ENCODE results near the gene DEFB132. TPM values are rescaled to one million over a fixed set of nuclear protein-coding genes. Genes with fewer than 3 reads are reported as not detected.

Gene DEFB132
- total RNA-seq, 1 donor from 2014 or later = not detected

- no peaks in the 10 kb centered on the region for H3K9me3 Mint-ChIP-seq
- H3K4me1 Mint-ChIP-seq = peaks cover 40% of the 10 kb centered on the region
- peaks cover 38% of the 10 kb centered on the region for H3K36me3 Mint-ChIP-seq (ENCODE audit: low read depth)
- H3K27me3 Mint-ChIP-seq = peaks cover 1% of the 10 kb centered on the region
- DNase-seq = peak; percentile 96
- intact Hi-C loops (cut with micrococcal nuclease) = loop anchor here (1.0 to 2.0 kb wide), 4 partner anchors 13 to 111 kb away; partner anchors contain the start of genes RBCK1 and SOX12
- H3K4me3 Mint-ChIP-seq = peak within 1 kb of the TSS; percentile 98
- peak within 1 kb of the TSS; percentile 100 for H3K27ac Mint-ChIP-seq
These were observed 39.8 kb downstream of the DEFB132 start, which contains the start of gene ZCCHC3 for GRCh38 chr20:297098-297924. ZCCHC3 (plus strand) TSS chr20:297570; CDS start chr20:297587, 17 bp downstream.

DNA sequence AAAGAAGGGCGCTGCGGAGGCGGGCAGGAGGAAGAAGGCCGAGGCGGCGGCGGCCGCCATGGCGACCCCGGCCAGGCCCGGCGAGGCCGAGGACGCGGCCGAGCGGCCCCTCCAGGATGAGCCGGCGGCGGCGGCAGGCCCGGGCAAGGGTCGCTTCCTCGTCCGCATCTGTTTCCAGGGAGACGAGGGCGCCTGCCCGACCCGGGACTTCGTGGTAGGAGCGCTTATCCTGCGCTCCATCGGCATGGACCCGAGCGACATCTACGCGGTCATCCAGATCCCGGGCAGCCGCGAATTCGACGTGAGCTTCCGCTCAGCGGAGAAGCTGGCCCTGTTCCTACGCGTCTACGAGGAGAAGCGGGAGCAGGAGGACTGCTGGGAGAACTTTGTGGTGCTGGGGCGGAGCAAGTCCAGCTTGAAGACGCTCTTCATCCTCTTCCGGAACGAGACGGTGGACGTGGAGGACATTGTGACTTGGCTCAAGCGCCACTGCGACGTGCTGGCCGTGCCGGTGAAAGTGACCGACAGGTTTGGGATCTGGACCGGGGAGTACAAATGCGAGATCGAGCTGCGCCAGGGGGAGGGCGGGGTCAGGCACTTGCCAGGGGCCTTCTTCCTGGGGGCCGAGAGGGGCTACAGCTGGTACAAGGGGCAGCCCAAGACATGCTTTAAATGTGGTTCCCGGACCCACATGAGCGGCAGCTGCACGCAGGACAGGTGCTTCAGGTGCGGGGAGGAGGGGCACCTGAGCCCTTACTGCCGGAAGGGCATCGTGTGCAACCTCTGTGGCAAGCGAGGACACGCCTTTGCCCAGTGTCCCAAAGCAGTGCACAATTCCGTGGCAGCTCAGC lies 40.6 kb downstream of the DEFB132 start:
- no peaks in the 10 kb centered on the region for H3K9me3 Mint-ChIP-seq
- peak overlapping the region; percentile 96 for H3K4me3 Mint-ChIP-seq
- DNase-seq = peak; percentile 83
- peaks cover 41% of the 10 kb centered on the region for H3K36me3 Mint-ChIP-seq (ENCODE audit: low read depth)
- H3K27ac Mint-ChIP-seq = peak overlapping the region; percentile 98
- intact Hi-C loops (cut with micrococcal nuclease) = loop anchor here (1.0 to 2.0 kb wide), 4 partner anchors 12 to 111 kb away; partner anchors contain the start of genes RBCK1 and SOX12
- peaks cover 1% of the 10 kb centered on the region for H3K27me3 Mint-ChIP-seq
- peaks cover 43% of the 10 kb centered on the region for H3K4me1 Mint-ChIP-seq

DNA sequence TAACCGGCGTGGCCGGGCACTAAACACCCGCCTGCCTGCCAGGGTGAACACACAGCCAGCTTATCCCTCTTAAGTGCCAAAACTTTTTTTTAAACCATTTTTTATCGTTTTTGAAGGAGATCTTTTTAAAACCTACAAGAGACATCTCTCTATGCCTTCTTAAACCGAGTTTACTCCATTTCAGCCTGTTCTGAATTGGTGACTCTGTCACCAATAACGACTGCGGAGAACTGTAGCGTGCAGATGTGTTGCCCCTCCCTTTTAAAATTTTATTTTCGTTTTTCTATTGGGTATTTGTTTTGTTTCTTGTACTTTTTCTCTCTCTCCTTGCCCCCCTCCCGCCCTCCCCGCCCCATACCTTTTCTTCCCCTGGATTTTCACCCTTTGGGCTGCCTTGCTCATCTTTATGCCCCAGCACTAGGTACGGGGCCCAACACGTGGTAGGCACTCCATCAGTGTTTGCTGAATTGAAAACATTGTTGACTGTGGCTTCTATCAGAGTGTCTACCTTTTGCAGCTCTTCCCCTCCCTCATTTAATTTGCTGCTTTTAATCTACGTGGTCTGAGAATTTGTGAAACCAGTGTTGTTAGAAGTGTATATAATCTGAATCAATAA lies 41.4 kb downstream of the DEFB132 start:
- intact Hi-C loops (cut with micrococcal nuclease) = no loop called here
- Mint-ChIP-seq H3K4me1 (peaks cover 43% of the 10 kb centered on the region), H3K27me3 (peaks cover 1% of the 10 kb centered on the region), H3K36me3 (ENCODE audit: low read depth) (peaks cover 41% of the 10 kb centered on the region), H3K4me3 (peak overlapping the region; percentile 96), H3K9me3 (no peaks in the 10 kb centered on the region), H3K27ac (peak overlapping the region; percentile 98)
- DNase-seq = no peak

GRCh38 chr20:300345-300990 lies 42.9 kb downstream of the DEFB132 start:
- intact Hi-C loops (cut with micrococcal nuclease) = no loop called here
- Mint-ChIP-seq H3K4me1 (peaks cover 42% of the 10 kb centered on the region), H3K27ac (no peak overlapping the region), H3K27me3 (peaks cover 1% of the 10 kb centered on the region), H3K9me3 (no peaks in the 10 kb centered on the region), H3K4me3 (peak overlapping the region; percentile 96), H3K36me3 (ENCODE audit: low read depth) (peaks cover 42% of the 10 kb centered on the region)
- no peak for DNase-seq

- intact Hi-C loops (cut with micrococcal nuclease) = loop anchor here (1.0 kb wide), 1 partner anchor 22 kb away; no protein-coding TSS in a partner anchor
- DNase-seq = no peak
- peak overlapping the region; percentile 26 for H3K4me3 Mint-ChIP-seq
- no peaks in the 10 kb centered on the region for H3K9me3 Mint-ChIP-seq
- H3K36me3 Mint-ChIP-seq (ENCODE audit: low read depth) = peaks cover 40% of the 10 kb centered on the region
- peaks cover 1% of the 10 kb centered on the region for H3K27me3 Mint-ChIP-seq
- peaks cover 31% of the 10 kb centered on the region for H3K4me1 Mint-ChIP-seq
- peak overlapping the region; percentile 47 for H3K27ac Mint-ChIP-seq
These were observed 44.6 kb downstream of the DEFB132 start for GRCh38 chr20:301886-302848.

DNA sequence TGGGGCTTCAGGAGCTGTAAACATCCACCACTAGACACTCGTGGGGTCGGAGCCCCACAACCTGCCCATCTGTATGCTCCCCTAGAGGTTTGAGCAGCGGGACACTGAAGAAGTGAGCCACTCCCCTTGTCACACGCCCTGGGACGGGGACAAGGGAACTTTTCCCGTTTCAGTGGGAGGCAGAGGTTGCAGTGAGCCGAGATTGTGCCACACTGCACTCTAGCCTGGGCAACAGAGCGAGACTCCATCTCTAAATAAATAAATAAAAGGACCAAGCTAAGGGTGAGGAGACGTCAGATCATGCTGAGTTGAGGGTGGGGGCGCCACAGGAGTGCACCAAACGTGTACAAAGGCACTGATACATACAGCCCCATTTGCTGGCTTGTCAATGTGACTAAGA lies 48.2 kb downstream of the DEFB132 start:
- H3K9me3 Mint-ChIP-seq = no peaks in the 10 kb centered on the region
- peaks cover 24% of the 10 kb centered on the region for H3K4me1 Mint-ChIP-seq
- no peak for DNase-seq
- H3K27ac Mint-ChIP-seq = no peak overlapping the region
- intact Hi-C loops (cut with micrococcal nuclease) = no loop called here
- no peak overlapping the region for H3K4me3 Mint-ChIP-seq
- H3K27me3 Mint-ChIP-seq = no peaks in the 10 kb centered on the region
- H3K36me3 Mint-ChIP-seq (ENCODE audit: low read depth) = peaks cover 14% of the 10 kb centered on the region

DNA sequence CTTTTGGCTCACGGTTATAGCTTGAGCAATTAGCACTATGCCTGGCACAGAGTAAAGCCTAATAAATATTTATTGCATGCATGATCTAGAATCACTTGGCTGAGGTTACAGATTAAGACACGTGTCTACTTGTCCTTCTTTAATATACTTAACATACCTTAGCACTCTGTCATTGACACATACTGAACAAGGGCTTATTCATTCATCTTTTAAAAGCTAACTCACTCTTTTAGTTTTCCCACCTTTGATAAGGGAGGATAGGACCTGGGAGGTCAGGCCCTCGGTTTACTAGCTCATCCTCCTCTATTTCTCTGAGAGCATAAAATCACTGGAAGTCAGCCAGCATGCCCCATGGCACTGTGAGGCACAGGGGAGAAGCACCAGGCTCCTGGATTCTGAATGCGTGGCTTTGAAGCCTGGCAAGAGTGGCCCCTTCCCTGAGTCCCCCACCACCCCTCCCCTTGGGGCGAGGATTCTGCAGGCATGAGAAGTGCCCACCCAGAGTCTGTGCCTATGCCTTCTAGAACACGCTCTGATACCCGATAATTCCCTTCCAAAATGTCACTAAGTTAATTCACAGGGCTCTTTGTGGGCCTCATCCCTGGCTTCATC lies 51.0 kb downstream of the DEFB132 start:
- intact Hi-C loops (cut with micrococcal nuclease) = no loop called here

DNA sequence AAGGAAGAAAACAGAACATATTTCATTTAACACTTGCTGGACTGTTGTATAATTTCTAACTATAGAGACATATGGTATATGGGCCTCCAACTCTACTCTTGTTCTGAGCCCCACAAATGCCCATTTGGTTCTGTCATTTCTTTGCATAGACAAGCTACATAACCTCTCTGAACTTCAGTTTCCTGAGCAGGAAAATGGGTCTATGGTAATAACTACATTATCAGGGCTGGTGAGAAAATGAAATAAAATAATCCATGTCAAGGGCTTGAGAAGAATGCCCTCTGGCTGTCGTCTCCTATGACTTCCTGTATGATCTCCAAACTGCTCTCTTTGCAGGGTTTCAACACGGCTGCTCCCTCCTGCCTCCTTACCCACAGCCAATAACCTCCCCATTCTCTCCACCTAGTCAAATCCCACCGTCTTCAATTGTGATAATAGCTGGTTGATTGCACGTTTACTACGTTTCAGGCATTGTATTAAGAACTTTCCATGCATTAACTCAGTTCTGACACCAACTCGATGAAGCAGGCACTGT lies 51.8 kb downstream of the DEFB132 start:
- peak overlapping the region; percentile 4 for H3K27ac Mint-ChIP-seq

More for the DNA sequence above, 51.0 kb downstream of the DEFB132 start:
- Mint-ChIP-seq H3K27me3 (no peaks in the 10 kb centered on the region), H3K27ac (no peak overlapping the region), H3K36me3 (ENCODE audit: low read depth) (peaks cover 1% of the 10 kb centered on the region), H3K9me3 (no peaks in the 10 kb centered on the region), H3K4me1 (peaks cover 10% of the 10 kb centered on the region), H3K4me3 (no peak overlapping the region)
- DNase-seq = no peak

GRCh38 chr20:309841-310644 lies 52.5 kb downstream of the DEFB132 start:
- Mint-ChIP-seq H3K4me1 (peaks cover 10% of the 10 kb centered on the region), H3K27me3 (no peaks in the 10 kb centered on the region), H3K27ac (peak overlapping the region; percentile 89), H3K36me3 (ENCODE audit: low read depth) (no peaks in the 10 kb centered on the region), H3K9me3 (no peaks in the 10 kb centered on the region), H3K4me3 (peak overlapping the region; percentile 81)
- intact Hi-C loops (cut with micrococcal nuclease) = loop anchor here (1.0 to 2.0 kb wide), 2 partner anchors 13 to 15 kb away; partner anchors contain the start of genes SOX12 and ZCCHC3
- DNase-seq = peak; percentile 95

More for the DNA sequence above, 51.8 kb downstream of the DEFB132 start:
- H3K36me3 Mint-ChIP-seq (ENCODE audit: low read depth) = peaks cover 1% of the 10 kb centered on the region
- H3K4me1 Mint-ChIP-seq = peaks cover 10% of the 10 kb centered on the region
- H3K9me3 Mint-ChIP-seq = no peaks in the 10 kb centered on the region
- H3K4me3 Mint-ChIP-seq = peak overlapping the region; percentile 10
- H3K27me3 Mint-ChIP-seq = no peaks in the 10 kb centered on the region
- intact Hi-C loops (cut with micrococcal nuclease) = no loop called here
- no peak for DNase-seq

DNA sequence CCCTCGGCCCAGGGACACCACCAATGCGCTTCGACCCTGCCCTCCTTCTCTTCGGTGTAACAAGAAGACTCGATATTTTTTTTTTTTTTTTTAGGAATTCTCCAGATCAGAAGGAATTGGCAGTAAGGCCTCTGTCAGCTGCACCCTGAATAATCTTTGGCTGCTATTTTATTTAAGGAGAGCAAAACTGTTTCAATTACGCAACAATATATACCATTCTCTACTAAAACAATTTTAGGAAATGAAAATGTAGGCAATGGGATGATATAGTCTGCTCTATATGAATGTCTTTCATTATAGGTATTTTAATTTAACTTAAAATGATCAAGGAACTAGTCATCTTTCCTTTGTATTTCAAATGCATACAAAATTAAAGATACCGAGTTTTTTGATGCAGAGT lies 53.1 kb downstream of the DEFB132 start:
- Mint-ChIP-seq H3K9me3 (no peaks in the 10 kb centered on the region), H3K4me1 (peaks cover 10% of the 10 kb centered on the region), H3K4me3 (peak overlapping the region; percentile 81), H3K27me3 (no peaks in the 10 kb centered on the region), H3K27ac (no peak overlapping the region), H3K36me3 (ENCODE audit: low read depth) (no peaks in the 10 kb centered on the region)
- no peak for DNase-seq
- intact Hi-C loops (cut with micrococcal nuclease) = loop anchor here (1.0 to 2.0 kb wide), 2 partner anchors 13 to 14 kb away; partner anchors contain the start of genes SOX12 and ZCCHC3

All from activated CD4-positive, alpha-beta T cell treated with anti-CD3 and anti-CD28 coated beads, Interleukin-2, amount 10 ng/mL, durations not matched to agents 24 days and 14 days (primary cell).